ENCODE results near the gene PKP4.

Gene PKP4

GRCh38 chr2:158718851-158719250, 262.1 kb downstream of the PKP4 start:
- no peaks in the 10 kb centered on the region; the same call in 1 of the 2 replicates for H3K9me3 ChIP-seq (ENCODE audit: insufficient read depth, low read length)
- no peak overlapping the region for H2AFZ ChIP-seq (ENCODE audit: low read depth, low read length, severe bottlenecking)
- no peak overlapping the region for H3K9ac ChIP-seq (ENCODE audit: low read length)
- H3K4me2 ChIP-seq (ENCODE audit: low read depth, low read length, poor library complexity, severe bottlenecking): no peak overlapping the region
- H3K36me3 ChIP-seq (ENCODE audit: low read length): no peaks in the 10 kb centered on the region
- H3K27ac ChIP-seq (ENCODE audit: low read depth, low read length): no peak overlapping the region
- H3K9me2 ChIP-seq (replicated peaks; ENCODE audit: insufficient read depth, low read length): no peaks in the 10 kb centered on the region
- H3K27me3 ChIP-seq (ENCODE audit: low read length): no peaks in the 10 kb centered on the region
- H3K4me3 ChIP-seq (ENCODE audit: insufficient read depth, low read length, poor library complexity, severe bottlenecking): no peak overlapping the region
- H3K79me2 ChIP-seq (ENCODE audit: insufficient read depth, low read length): no peaks in the 10 kb centered on the region
- no peaks in the 10 kb centered on the region for H4K20me1 ChIP-seq (ENCODE audit: low read depth, low read length)
- TF ChIP-seq EZH2phosphoT487 (conservative IDR thresholded peaks at IDR 0.05; ENCODE audit: low read length) (no peak), CTCF (IDR thresholded peaks at IDR 0.05; ENCODE audit: insufficient read depth, low read length, poor library complexity, severe bottlenecking) (no peak)
- no peaks in the 10 kb centered on the region for H3F3A ChIP-seq (ENCODE audit: insufficient read depth)

- Histone ChIP-seq H3K9me2 (replicated peaks; ENCODE audit: insufficient read depth, low read length) (no peaks in the 10 kb centered on the region), H3K36me3 (ENCODE audit: low read length) (no peaks in the 10 kb centered on the region), H3K9me3 (ENCODE audit: insufficient read depth, low read length) (no peaks in the 10 kb centered on the region), H4K20me1 (ENCODE audit: low read depth, low read length) (no peaks in the 10 kb centered on the region), H3K27ac (ENCODE audit: low read depth, low read length) (no peak overlapping the region), H3K9ac (ENCODE audit: low read length) (no peak overlapping the region), H3F3A (ENCODE audit: insufficient read depth) (no peaks in the 10 kb centered on the region), H3K79me2 (ENCODE audit: insufficient read depth, low read length) (no peaks in the 10 kb centered on the region), H3K4me3 (ENCODE audit: insufficient read depth, low read length, poor library complexity, severe bottlenecking) (no peak overlapping the region), H3K4me2 (ENCODE audit: low read depth, low read length, poor library complexity, severe bottlenecking) (no peak overlapping the region), H3K27me3 (ENCODE audit: low read length) (no peaks in the 10 kb centered on the region), H2AFZ (ENCODE audit: low read depth, low read length, severe bottlenecking) (no peak overlapping the region)
- TF ChIP-seq EZH2phosphoT487 (conservative IDR thresholded peaks at IDR 0.05; ENCODE audit: low read length) (no peak), CTCF (IDR thresholded peaks at IDR 0.05; ENCODE audit: insufficient read depth, low read length, poor library complexity, severe bottlenecking) (no peak)
Measured at GRCh38 chr2:158719403-158719802, 262.7 kb downstream of the PKP4 start.

GRCh38 chr2:158722266-158723105, 265.7 kb downstream of the PKP4 start:
- Histone ChIP-seq H3K9me3 (ENCODE audit: insufficient read depth, low read length) (no peaks in the 10 kb centered on the region), H2AFZ (ENCODE audit: low read depth, low read length, severe bottlenecking) (no peak overlapping the region), H4K20me1 (ENCODE audit: low read depth, low read length) (no peaks in the 10 kb centered on the region), H3K4me2 (ENCODE audit: low read depth, low read length, poor library complexity, severe bottlenecking) (no peak overlapping the region), H3K27ac (ENCODE audit: low read depth, low read length) (no peak overlapping the region), H3F3A (ENCODE audit: insufficient read depth) (no peaks in the 10 kb centered on the region), H3K79me2 (ENCODE audit: insufficient read depth, low read length) (no peaks in the 10 kb centered on the region), H3K36me3 (ENCODE audit: low read length) (no peaks in the 10 kb centered on the region), H3K4me3 (ENCODE audit: insufficient read depth, low read length, poor library complexity, severe bottlenecking) (no peak overlapping the region), H3K27me3 (ENCODE audit: low read length) (no peaks in the 10 kb centered on the region), H3K9me2 (replicated peaks; ENCODE audit: insufficient read depth, low read length) (no peaks in the 10 kb centered on the region), H3K9ac (ENCODE audit: low read length) (no peak overlapping the region)
- TF ChIP-seq EZH2phosphoT487 (conservative IDR thresholded peaks at IDR 0.05; ENCODE audit: low read length): no peak
- no peak for TF ChIP-seq CTCF (IDR thresholded peaks at IDR 0.05; ENCODE audit: insufficient read depth, low read length, poor library complexity, severe bottlenecking)
